RWPE1 (cell line): ENCODE results near the gene DNM3.

Source experiments
- CTCF ChIA-PET: fragments of 350-600 bp; sonication (Branson Sonifier 250); formaldehyde crosslinking; extraction: SDS; loops from one replicate; lab custom pipeline; 2021; lab: Yijun Ruan, JAX
- POLR2A ChIA-PET: fragments of 400-600 bp; formaldehyde crosslinking; extraction: SDS; loops from one replicate; lab custom pipeline; 2020; ENCODE audit warnings: antibody characterized with exemption; ENCODE audit not compliant: low non-redundant PET; lab: Yijun Ruan, JAX
- DNase-seq: peaks from one replicate; pipeline ENCODE4 v3.0.0; 2012; ENCODE audit warnings: low spot score
- H3K27ac ChIP-seq: fragments of 450-650 bp; 2 replicates; pipeline ENCODE4 v1.5.1; 2017
- CTCF ChIP-seq: fragments of 450-650 bp; conservative IDR thresholded peaks from 2 replicates; pipeline ENCODE4 v1.5.1; 2017; ENCODE audit warnings: low read depth, mild to moderate bottlenecking

Gene DNM3

GRCh38 chr1:172276120-172276818, 435.0 kb downstream of the DNM3 start:
- TF ChIP-seq CTCF = no peak
- ChIA-PET POLR2A (no interaction called here), CTCF (interaction anchor here (0.6 kb wide), 2 partner anchors 11 to 130 kb away, joined by 3 read pairs; no protein-coding TSS in a partner anchor)
- no peak overlapping the region for H3K27ac ChIP-seq
- DNase-seq = no peak

GRCh38 chr1:172277275-172277674, 436.0 kb downstream of the DNM3 start:
- CTCF ChIA-PET = interaction anchor here (0.7 kb wide), 1 partner anchor 147 kb away, joined by 3 read pairs; no protein-coding TSS in a partner anchor
- POLR2A ChIA-PET = no interaction called here
- H3K27ac ChIP-seq = no peak overlapping the region
- TF ChIP-seq CTCF = no peak
- DNase-seq = no peak

GRCh38 chr1:172277989-172278388, 436.7 kb downstream of the DNM3 start:
- TF ChIP-seq CTCF = no peak
- no peak for DNase-seq
- ChIA-PET CTCF (interaction anchor here (0.7 kb wide), 1 partner anchor 146 kb away, joined by 3 read pairs; no protein-coding TSS in a partner anchor), POLR2A (no interaction called here)
- no peak overlapping the region for H3K27ac ChIP-seq

- no peak overlapping the region for H3K27ac ChIP-seq
- no peak for DNase-seq
- POLR2A ChIA-PET = no interaction called here
- TF ChIP-seq CTCF = no peak
- CTCF ChIA-PET = no interaction called here
Measured at GRCh38 chr1:172278478-172278877, 437.2 kb downstream of the DNM3 start.

- ChIA-PET CTCF (no interaction called here), POLR2A (no interaction called here)
- DNase-seq = no peak
- no peak for TF ChIP-seq CTCF
- no peak overlapping the region for H3K27ac ChIP-seq
Measured at GRCh38 chr1:172279939-172280636, 438.8 kb downstream of the DNM3 start.

GRCh38 chr1:172283766-172284165, 442.5 kb downstream of the DNM3 start:
- ChIA-PET CTCF (no interaction called here), POLR2A (no interaction called here)
- H3K27ac ChIP-seq = no peak overlapping the region
- no peak for DNase-seq
- TF ChIP-seq CTCF = no peak
